ENCODE results near the gene CPNE5.

Gene CPNE5

GRCh38 chr6:36743538-36744303 is 95.5 kb downstream of the CPNE5 start:
- DNase-seq (ENCODE audit: low spot score) = no peak

GRCh38 chr6:36743032-36743431 is 96.2 kb downstream of the CPNE5 start:
- no peak for DNase-seq (ENCODE audit: low spot score)

GRCh38 chr6:36742146-36742545 is 97.1 kb downstream of the CPNE5 start:
- DNase-seq (ENCODE audit: low spot score) = no peak

GRCh38 chr6:36740818-36741179 is 98.4 kb downstream of the CPNE5 start:
- DNase-seq (ENCODE audit: low spot score) = no peak

GRCh38 chr6:36739947-36740817 is 99.1 kb downstream of the CPNE5 start:
- DNase-seq (ENCODE audit: low spot score) = no peak

GRCh38 chr6:36738108-36738507 is 101.1 kb downstream of the CPNE5 start:
- DNase-seq (ENCODE audit: low spot score) = no peak

GRCh38 chr6:36737043-36737785 is 102.0 kb downstream of the CPNE5 start:
- no peak for DNase-seq (ENCODE audit: low spot score)

- peak; percentile 94 for DNase-seq (ENCODE audit: low spot score)
These were observed 103.9 kb downstream of the CPNE5 start for GRCh38 chr6:36735110-36736071.

GRCh38 chr6:36734486-36735060 is 104.7 kb downstream of the CPNE5 start:
- no peak for DNase-seq (ENCODE audit: low spot score)

- no peak for DNase-seq (ENCODE audit: low spot score)
These were observed 105.9 kb downstream of the CPNE5 start for GRCh38 chr6:36733300-36733699.

- DNase-seq (ENCODE audit: low spot score) = no peak
These were observed 107.5 kb downstream of the CPNE5 start for GRCh38 chr6:36731622-36732310.

- DNase-seq (ENCODE audit: low spot score) = no peak
These were observed 108.5 kb downstream of the CPNE5 start for GRCh38 chr6:36730424-36731380.

GRCh38 chr6:36729161-36729524 is 110.1 kb downstream of the CPNE5 start:
- DNase-seq (ENCODE audit: low spot score) = peak; percentile 73

GRCh38 chr6:36728289-36729160 is 110.7 kb downstream of the CPNE5 start:
- no peak for DNase-seq (ENCODE audit: low spot score)

GRCh38 chr6:36727505-36728021 is 111.7 kb downstream of the CPNE5 start:
- no peak for DNase-seq (ENCODE audit: low spot score)

- DNase-seq (ENCODE audit: low spot score) = no peak
These were observed 113.7 kb downstream of the CPNE5 start for GRCh38 chr6:36725581-36725980.

- DNase-seq (ENCODE audit: low spot score) = peak; percentile 84
These were observed 114.5 kb downstream of the CPNE5 start for GRCh38 chr6:36724514-36725390.

All from AG20443 (cell line).